ENCODE measurements around the gene C8G.
A peak's percentile ranks its signal among the peaks of the same experiment; 100 is the strongest.

The C8G gene

GRCh38 chr9:136985853-136986252, 40.8 kb downstream of the C8G start:
- no peak for DNase-seq

- DNase-seq: no peak
Observed at GRCh38 chr9:136988872-136989271, 43.8 kb downstream of the C8G start.

DNA sequence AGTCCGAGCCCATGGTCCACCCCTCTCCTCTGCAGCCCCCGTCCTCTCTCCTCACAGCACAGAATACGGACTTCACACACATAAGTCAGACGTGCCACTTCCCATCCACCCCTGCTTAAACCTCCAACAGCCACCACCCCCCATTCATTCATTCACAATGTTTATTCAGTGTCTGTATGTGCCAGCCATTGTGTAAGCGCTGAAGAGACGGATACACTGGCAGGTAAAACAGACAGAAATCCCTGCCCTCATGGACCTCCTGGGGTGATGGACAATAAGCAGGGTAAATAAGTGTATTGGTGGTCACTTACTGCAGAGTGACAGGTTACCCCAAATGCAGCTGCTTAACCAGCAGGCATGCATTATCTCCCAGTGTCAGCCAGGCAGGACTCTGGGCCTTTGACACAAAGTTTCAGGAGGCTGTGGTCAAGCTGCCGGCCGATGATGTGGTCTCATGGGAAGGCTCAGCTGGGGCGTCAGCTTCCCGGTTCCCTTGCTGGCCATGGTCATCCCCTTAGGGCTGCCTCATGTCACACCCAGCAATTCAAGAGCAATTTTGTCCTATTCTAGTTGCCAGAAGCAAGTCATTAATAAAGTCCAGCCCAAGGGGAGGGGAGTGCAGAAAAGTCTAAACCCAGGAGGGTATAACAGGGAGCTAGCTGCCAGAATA, 45.3 kb downstream of the C8G start:
- no peak for DNase-seq

DNA sequence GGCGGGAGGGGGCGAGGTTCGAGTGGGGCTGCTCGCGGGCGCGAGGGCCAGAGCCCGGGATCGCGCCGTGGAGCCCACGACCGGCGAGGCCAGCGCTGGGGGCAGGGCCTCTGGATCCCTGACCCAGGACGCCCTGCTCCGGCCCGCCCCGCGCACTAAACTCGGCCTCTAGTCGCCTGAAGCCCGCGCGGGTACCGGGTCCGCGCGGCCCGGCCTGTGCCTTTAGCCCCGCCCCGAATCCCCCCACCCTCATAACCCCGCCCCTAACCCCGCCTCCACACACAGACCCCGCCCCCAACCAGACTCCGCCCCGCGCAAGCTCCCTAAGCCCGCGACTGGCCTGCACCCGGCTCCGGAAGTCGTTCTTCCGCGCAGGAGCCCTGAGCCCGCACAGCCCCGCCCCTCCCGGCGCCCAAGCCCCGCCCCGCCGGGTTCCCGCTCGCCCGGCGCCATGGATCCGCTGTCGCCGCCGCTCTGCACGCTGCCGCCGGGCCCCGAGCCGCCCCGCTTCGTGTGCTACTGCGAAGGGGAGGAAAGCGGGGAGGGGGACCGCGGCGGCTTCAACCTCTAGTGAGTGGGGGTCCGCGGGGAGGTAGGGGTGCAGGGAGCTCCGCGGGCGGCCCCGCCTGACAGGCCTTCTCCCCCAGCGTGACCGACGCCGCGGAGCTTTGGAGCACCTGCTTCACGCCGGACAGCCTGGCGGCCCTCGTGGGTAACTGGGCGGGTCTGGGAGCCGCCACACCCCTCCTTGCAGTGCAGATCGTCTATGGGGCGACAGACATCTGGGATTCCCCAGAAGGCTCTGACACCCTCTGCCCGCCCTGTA, 47.2 kb downstream of the C8G start, which contains the start of gene PAXX:
TSS of gene PAXX (plus strand) at position 430 of the 826 bp plus-strand sequence. CDS start at position 452, 22 bp downstream.
- DNase-seq: peak; percentile 82

DNA sequence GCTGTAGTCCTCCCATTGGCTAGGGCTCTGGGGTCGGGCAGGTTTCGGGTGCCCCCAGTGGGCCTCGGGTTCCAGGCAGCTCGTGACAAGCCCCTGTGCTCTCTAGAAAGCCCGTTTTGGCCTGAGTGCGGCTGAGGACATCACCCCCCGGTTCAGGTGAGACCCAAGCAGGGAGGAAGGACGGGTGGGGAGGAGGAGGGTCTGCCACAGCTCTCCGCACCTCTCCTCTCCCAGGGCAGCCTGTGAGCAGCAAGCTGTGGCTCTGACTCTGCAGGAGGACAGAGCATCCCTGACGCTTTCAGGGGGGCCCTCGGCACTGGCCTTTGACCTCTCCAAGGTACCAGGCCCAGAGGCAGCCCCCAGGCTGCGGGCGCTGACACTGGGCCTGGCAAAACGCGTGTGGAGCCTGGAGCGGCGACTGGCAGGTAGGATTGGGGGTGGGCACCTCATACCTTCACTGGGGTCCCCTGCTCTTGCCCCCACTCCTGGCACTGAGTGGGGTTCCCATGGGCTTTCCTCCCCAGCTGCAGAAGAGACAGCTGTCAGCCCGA, 47.9 kb downstream of the C8G start:
- no peak for DNase-seq

- DNase-seq: no peak
Observed at GRCh38 chr9:136994180-136994887, 49.3 kb downstream of the C8G start.

GRCh38 chr9:136994888-136995230, 49.8 kb downstream of the C8G start:
- no peak for DNase-seq

DNA sequence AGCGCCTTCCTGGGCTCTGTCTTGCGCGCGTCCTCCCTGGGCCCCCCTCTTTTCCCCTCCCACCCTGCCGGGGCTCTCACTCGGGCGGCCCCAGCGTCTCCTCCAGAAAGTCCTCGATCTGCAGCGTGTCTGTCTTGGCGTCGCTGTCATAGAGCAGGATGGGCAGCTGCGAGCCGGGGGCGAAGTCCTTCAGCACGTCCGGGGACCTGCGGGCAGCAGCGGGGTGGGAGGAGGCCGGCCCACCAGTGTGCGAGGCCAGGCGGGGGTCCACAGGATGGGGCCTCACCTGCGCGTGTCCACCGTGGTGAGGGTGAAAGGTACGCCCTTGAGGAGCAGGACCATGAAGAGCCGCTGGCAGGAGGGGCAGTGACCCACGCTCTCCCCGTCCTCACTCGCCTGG, 50.3 kb downstream of the C8G start:
- no peak for DNase-seq

DNA sequence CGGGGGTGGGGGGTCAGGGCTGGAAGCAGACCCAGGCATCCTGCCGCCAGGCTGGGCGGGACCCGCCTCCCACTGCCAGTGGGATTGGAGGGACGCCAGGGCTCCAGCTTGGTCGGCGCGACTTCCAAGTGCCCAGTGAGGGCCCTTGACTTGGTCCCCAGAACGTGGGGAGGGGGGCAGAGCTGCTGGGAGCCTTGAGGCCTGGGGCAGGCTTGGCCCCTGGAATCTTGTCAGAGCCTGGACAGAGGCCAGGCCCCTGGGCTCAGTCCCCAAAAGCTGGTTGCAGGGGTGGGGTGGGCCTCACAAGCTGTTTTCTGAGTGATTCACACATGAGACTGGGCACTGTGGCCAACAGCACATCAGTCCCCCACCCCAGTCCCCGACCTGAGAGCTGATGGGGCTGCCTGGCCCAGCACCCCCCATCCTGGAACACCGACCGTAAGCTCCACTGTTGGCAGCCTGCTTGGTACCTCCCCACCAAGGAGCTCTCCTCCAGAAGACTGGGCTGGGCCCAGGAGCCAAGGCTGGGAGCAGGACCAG, 50.8 kb downstream of the C8G start:
- DNase-seq: no peak

All from GDM1 (cell line).